Sigmoid colon (tissue), 7 donors: ENCODE results near the gene C10orf62. TPM values are rescaled to one million over a fixed set of nuclear protein-coding genes. Genes with fewer than 3 reads are reported as not detected.
A peak's percentile ranks its signal among the peaks of the same experiment; 100 is the strongest.

Experiments
- DNase-seq: peaks from one replicate; pipeline ENCODE4 v3.0.0-alpha.2; 2019
- H3K27ac ChIP-seq, 4 donors: fragments of 200-600 bp; sonication (generic); one replicate each; pipeline ENCODE4 v1.5.1; 2016 to 2019; ENCODE audit warnings: mild to moderate bottlenecking in 1 of 4
- H3K27me3 ChIP-seq, 3 donors: fragments of 200-600 bp; sonication (generic); one replicate each; pipeline ENCODE4 v1.5.1; 2019; ENCODE audit warnings: mild to moderate bottlenecking in 1 of 3
- H3K36me3 ChIP-seq, 4 donors: fragments of 200-600 bp; sonication (generic); one replicate each; pipeline ENCODE4 v1.5.1; 2016 to 2019
- H3K4me1 ChIP-seq, 4 donors: fragments of 200-600 bp; sonication (generic); one replicate each; pipeline ENCODE4 v1.5.1; 2017 to 2019
- H3K4me3 ChIP-seq, 4 donors: fragments of 200-600 bp; sonication (generic); one replicate each; pipeline ENCODE4 v1.5.1; 2017 to 2019; ENCODE audit warnings: mild to moderate bottlenecking in 2 of 4, moderate library complexity in 1 of 4
- H3K9me3 ChIP-seq, 4 donors: fragments of 200-600 bp in 3 of 4; sonication (generic) in 3 of 4; one replicate each; pipeline versions ENCODE4 v1.5.1 to v1.6.1; 2013 to 2019
- EP300 ChIP-seq, 4 donors: sonication (generic); formaldehyde crosslinking; IDR thresholded peaks; one replicate each; pipeline ENCODE4 v1.6.1; 2017; ENCODE audit warnings: antibody characterized with exemption in 4 of 4
- POLR2A ChIP-seq, 2 donors: fragments of 450-650 bp; IDR thresholded peaks; one replicate each; pipeline ENCODE4 v1.6.1; 2016; ENCODE audit warnings: antibody characterized with exemption in 2 of 2, mild to moderate bottlenecking in 2 of 2, moderate library complexity in 2 of 2
- POLR2AphosphoS5 ChIP-seq, 4 donors: sonication (generic); formaldehyde crosslinking; IDR thresholded peaks; one replicate each; pipeline ENCODE4 v1.6.1; 2017; ENCODE audit warnings: antibody characterized with exemption in 4 of 4
- WGBS, 2 donors: extraction: QIAGEN DNeasy Blood & Tissue Kit; methylation state at CpG; one replicate each; pipeline ENCODE4 v1.1.7; 2013; 5-methylcytosine and 5-hydroxymethylcytosine counted together
- intact Hi-C: fragments of 100-400 bp; cut with DNase I; formaldehyde crosslinking; loops from one replicate; pipeline ENCODE4 v1.15.1; 2023
- polyA plus RNA-seq, 3 donors: library from polyadenylated mRNA; stranded (reverse); fragments of 200-250 nt; gene quantifications; one replicate each; pipeline ENCODE4 v1.2.3, GENCODE V29; 2013
- total RNA-seq, 4 donors: library from RNA; depleted of rRNA; stranded (reverse); fragments of >200 nt; gene quantifications; one replicate each; pipeline ENCODE4 v1.1.0, GENCODE V29; 2016
- TF ChIP-seq, protein P1 (sequence below), 4 experiments: fragments of 450-650 bp in 3 of 4; fragments of 200-600 bp in 1 of 4; IDR thresholded peaks; one replicate each; pipeline ENCODE4 v1.5.1; 2016 to 2019; ENCODE audit warnings: antibody characterized with exemption in 4 of 4, mild to moderate bottlenecking in 3 of 4, moderate library complexity in 2 of 4
- donor health status: healthy with polysubstance abuse.
- donor health status: Bipolar disorder and iron deficiency.
- donor health status: healthy.

Gene C10orf62
- total and polyA plus RNA-seq, 7 donors: not detected

DNA sequence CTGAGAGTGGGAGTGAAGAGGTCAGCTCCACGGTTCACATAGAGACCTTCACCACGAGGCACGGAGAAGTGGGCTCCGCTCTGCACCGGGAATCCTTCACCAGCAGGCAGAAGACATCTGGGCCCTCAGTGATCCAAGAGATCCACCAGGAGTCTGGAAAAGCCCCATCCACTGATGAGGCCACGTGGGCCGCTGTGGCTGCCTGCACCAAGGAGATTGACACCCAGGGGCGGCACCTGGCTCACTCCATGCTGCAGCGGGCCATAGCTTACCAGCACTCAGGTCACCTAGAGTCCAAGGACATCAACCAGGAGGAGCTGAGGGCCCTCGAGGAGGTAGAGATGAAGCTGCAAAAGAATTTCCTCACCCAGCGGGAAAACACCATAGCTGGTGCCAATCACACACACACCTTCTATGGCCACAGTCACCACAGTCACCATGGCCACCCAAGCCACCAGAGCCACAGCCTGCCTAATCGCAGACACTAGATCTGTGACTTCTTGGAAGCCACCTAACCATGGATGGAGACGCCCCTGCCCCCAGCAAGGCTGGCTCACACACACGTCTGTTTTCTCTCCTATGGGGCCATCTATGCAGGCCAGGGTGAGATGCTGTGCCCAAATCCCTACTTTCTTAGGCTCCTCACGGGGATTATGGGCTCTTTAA lies 694 bp downstream of the C10orf62 start:
- H3K36me3 ChIP-seq: no peaks in the 10 kb centered on the region
- no peak for TF ChIP-seq POLR2A (IDR thresholded peaks at IDR 0.05)
- TF ChIP-seq EP300 (IDR thresholded peaks at IDR 0.05): no peak
- no peak for TF ChIP-seq POLR2AphosphoS5 (IDR thresholded peaks at IDR 0.05)
- TF ChIP-seq, protein P1, sequence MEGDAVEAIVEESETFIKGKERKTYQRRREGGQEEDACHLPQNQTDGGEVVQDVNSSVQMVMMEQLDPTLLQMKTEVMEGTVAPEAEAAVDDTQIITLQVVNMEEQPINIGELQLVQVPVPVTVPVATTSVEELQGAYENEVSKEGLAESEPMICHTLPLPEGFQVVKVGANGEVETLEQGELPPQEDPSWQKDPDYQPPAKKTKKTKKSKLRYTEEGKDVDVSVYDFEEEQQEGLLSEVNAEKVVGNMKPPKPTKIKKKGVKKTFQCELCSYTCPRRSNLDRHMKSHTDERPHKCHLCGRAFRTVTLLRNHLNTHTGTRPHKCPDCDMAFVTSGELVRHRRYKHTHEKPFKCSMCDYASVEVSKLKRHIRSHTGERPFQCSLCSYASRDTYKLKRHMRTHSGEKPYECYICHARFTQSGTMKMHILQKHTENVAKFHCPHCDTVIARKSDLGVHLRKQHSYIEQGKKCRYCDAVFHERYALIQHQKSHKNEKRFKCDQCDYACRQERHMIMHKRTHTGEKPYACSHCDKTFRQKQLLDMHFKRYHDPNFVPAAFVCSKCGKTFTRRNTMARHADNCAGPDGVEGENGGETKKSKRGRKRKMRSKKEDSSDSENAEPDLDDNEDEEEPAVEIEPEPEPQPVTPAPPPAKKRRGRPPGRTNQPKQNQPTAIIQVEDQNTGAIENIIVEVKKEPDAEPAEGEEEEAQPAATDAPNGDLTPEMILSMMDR (IDR thresholded peaks at IDR 0.05): no peak
- no peak for DNase-seq
- no peak overlapping the region for H3K4me3 ChIP-seq
- peaks cover 0 to 11% (median 10%) of the 10 kb centered on the region in 4 donors for H3K4me1 ChIP-seq
- no peaks in the 10 kb centered on the region for H3K27me3 ChIP-seq
- no peaks in the 10 kb centered on the region for H3K9me3 ChIP-seq
- 91 to 92% methylated on average over 15 of the region's 15 CpGs for WGBS, 2 donors
- H3K27ac ChIP-seq: no peak overlapping the region
- intact Hi-C loops: no loop called here

- no peaks in the 10 kb centered on the region for H3K9me3 ChIP-seq
- no peak overlapping the region for H3K4me3 ChIP-seq
- H3K4me1 ChIP-seq: peaks cover 0 to 18% (median 17%) of the 10 kb centered on the region in 4 donors
- H3K27ac ChIP-seq: no peak overlapping the region
- intact Hi-C loops: no loop called here
- no peak for DNase-seq
- TF ChIP-seq, protein P1 (IDR thresholded peaks at IDR 0.05): no peak
- TF ChIP-seq EP300 (IDR thresholded peaks at IDR 0.05) (no peak), POLR2A (IDR thresholded peaks at IDR 0.05) (no peak), POLR2AphosphoS5 (IDR thresholded peaks at IDR 0.05) (no peak)
- H3K27me3 ChIP-seq: no peaks in the 10 kb centered on the region
- no peaks in the 10 kb centered on the region for H3K36me3 ChIP-seq
- 72 to 77% methylated on average over 5 of the region's 5 CpGs for WGBS, 2 donors
Observed at GRCh38 chr10:97590748-97591495, 1.4 kb downstream of the C10orf62 start.

DNA sequence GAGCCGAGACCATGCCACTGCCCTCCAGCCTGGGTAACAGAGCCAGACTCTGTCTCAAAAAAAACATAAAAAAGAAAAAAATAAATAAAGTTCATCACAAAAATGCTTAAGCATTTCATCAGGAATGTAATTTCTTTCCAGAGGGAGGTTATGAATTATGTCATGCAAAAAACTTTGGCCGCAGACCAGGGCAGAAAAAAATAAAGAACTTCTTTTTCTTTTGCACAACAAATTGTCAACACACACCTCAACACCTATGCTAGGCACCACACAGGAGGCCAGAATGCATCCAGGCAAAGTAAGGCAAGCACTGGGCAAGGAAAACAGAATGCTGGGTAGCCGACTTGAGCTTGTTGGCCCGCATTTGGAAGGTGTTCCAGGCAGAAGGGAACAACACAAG lies 3.9 kb downstream of the C10orf62 start:
- DNase-seq: no peak
- no peaks in the 10 kb centered on the region for H3K9me3 ChIP-seq
- no peak overlapping the region for H3K4me3 ChIP-seq
- H3K27me3 ChIP-seq: no peaks in the 10 kb centered on the region
- no peaks in the 10 kb centered on the region for H3K36me3 ChIP-seq
- TF ChIP-seq EP300 (IDR thresholded peaks at IDR 0.05) (no peak), POLR2A (IDR thresholded peaks at IDR 0.05) (no peak), POLR2AphosphoS5 (IDR thresholded peaks at IDR 0.05) (no peak)
- TF ChIP-seq, protein P1 (IDR thresholded peaks at IDR 0.05): no peak
- WGBS, 2 donors: 81 to 89% methylated on average over 4 of the region's 4 CpGs
- intact Hi-C loops: no loop called here
- peaks cover 0 to 39% (median 37%) of the 10 kb centered on the region in 4 donors for H3K4me1 ChIP-seq
- H3K27ac ChIP-seq: peak overlapping the region in 3 of 4 donors; percentile 15 to 97 (median 67)

DNA sequence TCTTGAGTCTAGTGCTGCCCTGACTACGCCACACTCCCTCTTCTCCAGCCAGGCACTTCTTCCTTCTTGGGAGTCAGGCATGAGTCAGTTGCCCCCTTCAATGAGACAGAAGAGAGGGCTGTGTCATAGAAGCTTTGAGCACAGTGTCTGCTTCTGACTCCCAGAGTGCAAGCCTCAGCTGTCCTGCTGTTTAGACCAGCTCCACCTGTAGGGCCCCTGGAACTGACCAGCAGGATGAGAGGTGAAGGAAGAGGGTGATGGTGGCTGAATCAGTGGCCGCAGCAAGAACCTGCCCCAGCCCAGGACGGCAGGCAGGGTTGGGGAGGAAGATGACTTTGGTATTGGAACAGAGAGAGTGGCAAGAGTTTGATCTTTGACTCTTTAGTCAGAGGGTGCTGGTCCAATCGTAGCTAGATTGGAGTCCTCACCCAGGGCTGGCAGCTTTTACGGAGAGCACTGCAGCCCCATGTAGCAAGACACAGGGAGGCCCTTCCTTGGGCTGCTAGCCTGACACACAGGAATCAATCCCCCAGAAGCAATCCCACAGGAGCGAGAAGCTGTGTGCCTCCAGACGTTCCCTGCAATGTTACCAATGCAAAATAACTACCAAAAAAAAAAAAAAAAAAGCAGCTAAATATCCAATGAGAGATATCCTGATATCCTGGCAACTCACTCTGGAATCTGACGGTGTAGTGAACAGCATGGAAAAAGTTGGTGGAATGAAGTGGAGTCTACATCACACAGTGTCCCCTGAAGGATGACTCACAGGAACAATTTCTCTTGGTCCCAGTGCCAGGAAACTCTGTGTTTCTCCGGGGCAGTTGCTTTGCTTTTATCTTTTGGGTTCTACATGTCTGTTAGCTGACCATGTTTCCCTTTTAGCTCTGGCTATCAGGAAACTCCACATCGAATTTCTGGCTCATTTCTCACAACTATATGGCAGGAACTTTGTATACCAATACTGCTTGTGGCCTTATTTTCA lies 6.9 kb downstream of the C10orf62 start:
- H3K4me1 ChIP-seq: peaks cover 0 to 39% (median 37%) of the 10 kb centered on the region in 4 donors
- DNase-seq: peak; percentile 89
- intact Hi-C loops: no loop called here
- peak; percentile 37 to 75 (median 52) for TF ChIP-seq POLR2AphosphoS5 (IDR thresholded peaks at IDR 0.05)
- TF ChIP-seq EP300 (IDR thresholded peaks at IDR 0.05): peak in 3 of 4 donors; percentile 0 to 81 (median 64)
- TF ChIP-seq POLR2A (IDR thresholded peaks at IDR 0.05): no peak
- TF ChIP-seq, protein P1 (IDR thresholded peaks at IDR 0.05): no peak
- H3K27me3 ChIP-seq: no peaks in the 10 kb centered on the region
- 60 to 67% methylated on average over 10 of the region's 10 CpGs for WGBS, 2 donors
- H3K36me3 ChIP-seq: no peaks in the 10 kb centered on the region
- H3K9me3 ChIP-seq: no peaks in the 10 kb centered on the region
- H3K4me3 ChIP-seq: no peak overlapping the region
- H3K27ac ChIP-seq: peak overlapping the region; percentile 82 to 97 (median 88)
